Neural cell (in vitro differentiated cells): ENCODE results near the gene ANAPC2.

ENCODE experiments used
- CTCF ChIP-seq: fragments of 450-650 bp; IDR thresholded peaks from 2 replicates; pipeline ENCODE4 v1.5.1; 2014; ENCODE audit warnings: antibody characterized with exemption, mild to moderate bottlenecking, moderate library complexity; ENCODE audit not compliant: poor library complexity, severe bottlenecking
- POLR2AphosphoS5 ChIP-seq: IDR thresholded peaks from 2 replicates; pipeline ENCODE4 v1.6.1; 2012
- REST ChIP-seq: IDR thresholded peaks from 2 replicates; pipeline ENCODE4 v1.6.1; 2012; ENCODE audit warnings: borderline replicate concordance

DNA sequence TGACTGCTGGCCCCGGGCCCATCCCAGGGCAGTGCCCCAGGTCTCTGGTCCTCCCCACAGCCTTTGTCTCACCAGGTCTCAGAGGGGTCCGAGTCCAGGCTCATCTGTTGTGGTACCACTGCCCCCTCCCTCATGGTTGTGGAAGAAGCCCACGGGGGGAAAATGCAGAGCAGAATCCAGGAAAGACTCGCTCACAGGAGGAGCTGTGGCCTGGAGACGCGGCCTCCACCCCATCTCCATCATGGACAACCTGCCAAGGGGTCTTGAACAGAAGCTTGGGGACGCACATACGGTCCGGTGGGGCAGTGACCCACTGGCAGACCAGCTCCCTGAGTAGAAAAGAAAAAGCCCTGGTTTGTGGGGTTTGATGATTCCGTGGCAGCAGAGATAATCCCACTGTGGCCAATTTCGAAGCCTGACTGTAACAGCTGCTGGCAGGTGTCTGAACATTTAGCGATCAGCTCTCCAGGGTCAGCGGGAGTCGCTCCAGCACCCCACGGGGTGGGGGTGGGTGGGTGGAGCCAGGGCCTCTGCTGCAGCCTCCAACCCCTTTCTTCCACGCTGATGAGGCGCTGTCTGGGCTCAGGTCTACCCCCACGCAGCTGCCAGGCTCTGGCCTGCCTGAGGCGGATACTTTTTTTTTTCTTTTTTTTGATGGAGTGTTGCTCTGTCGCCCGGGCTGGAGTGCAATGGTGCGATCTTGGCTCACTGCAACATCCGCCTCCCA, 51.3 kb downstream of the ANAPC2 start:
- TF ChIP-seq POLR2AphosphoS5, result no peak
- TF ChIP-seq CTCF, result no peak
- TF ChIP-seq REST, result no peak
